Right lobe of liver (tissue), 4 donors: Measurements from ENCODE around the gene ETS2.
"Not testable (repeated sequence)": the region's sequence is repeated elsewhere in the genome, so short reads cannot be mapped to it uniquely, and the experiment has no call there.

Experiments used
- CTCF ChIP-seq, 4 donors: fragments of 200-600 bp in 3 of 4; fragments of 450-650 bp in 1 of 4; IDR thresholded peaks; one replicate each; pipeline versions ENCODE4 v1.5.1 to v1.8.0; 2016 to 2022; ENCODE audit warnings: antibody characterized with exemption in 4 of 4, mild to moderate bottlenecking in 2 of 4
- POLR2A ChIP-seq: fragments of 450-650 bp; IDR thresholded peaks from one replicate; pipeline ENCODE4 v1.6.1; 2017; ENCODE audit warnings: antibody characterized with exemption, mild to moderate bottlenecking
- donor health status: DM: no; HTN: no; CAD: no.
- donor health status: DM: no; HTN: no; CAD: no.
- donor health status: DM: no; HTN: yes; CAD: no.

- not testable (repeated sequence) for TF ChIP-seq CTCF (IDR thresholded peaks at IDR 0.05); POLR2A
Measured at GRCh38 chr21:38828111-38828510, 22.4 kb downstream of the ETS2 start.
